Stomach (tissue), 4 donors: ENCODE measurements around the gene NCK2.

Experiments
- POLR2AphosphoS5 ChIP-seq, 3 donors: sonication (generic); formaldehyde crosslinking; IDR thresholded peaks; one replicate each; pipeline ENCODE4 v1.6.1; 2016; ENCODE audit warnings: antibody characterized with exemption in 3 of 3
- TF ChIP-seq, protein P1 (sequence below), 7 experiments: fragments of 450-650 bp in 4 of 7; fragments of 200-600 bp in 3 of 7; sonication (generic) in 3 of 7; IDR thresholded peaks; one replicate each; pipeline ENCODE4 v1.5.1; 2016 to 2019; ENCODE audit warnings: antibody characterized with exemption in 7 of 7, control low read depth in 2 of 7, mild to moderate bottlenecking in 1 of 7

DNA sequence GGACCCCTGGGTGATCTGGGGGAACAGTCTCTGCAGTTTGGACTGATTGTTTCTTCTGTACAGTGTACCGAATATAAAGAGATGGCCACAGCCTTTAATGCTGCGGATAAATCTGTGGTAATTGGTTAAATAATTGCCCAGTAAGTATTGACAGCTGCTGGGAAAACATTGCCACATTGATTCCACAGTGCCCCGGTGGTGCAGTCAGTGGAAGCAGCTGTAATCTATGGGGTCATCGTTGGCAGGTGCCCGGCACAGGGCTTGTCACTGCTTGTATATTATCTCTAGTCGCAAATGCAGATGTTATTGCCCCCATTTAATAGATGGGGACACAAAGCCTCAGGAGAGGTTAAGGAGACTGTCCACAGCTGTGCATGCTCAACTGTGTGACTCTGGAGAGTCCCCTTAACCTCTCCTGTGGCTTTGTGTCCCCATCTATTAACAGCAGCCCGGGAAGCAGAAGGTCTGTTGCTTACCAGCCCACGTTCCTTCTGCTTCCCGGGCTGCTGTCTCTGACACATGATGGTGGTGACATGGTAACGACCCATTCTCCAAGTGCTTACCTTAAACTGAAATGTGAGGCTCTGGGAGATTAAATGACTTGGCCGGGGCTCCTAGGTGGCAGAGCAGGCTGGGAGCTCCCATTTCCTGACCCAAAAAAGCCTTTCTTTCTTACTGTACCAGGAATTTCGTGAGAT lies 76.9 kb downstream of the NCK2 start:
- TF ChIP-seq, protein P1, sequence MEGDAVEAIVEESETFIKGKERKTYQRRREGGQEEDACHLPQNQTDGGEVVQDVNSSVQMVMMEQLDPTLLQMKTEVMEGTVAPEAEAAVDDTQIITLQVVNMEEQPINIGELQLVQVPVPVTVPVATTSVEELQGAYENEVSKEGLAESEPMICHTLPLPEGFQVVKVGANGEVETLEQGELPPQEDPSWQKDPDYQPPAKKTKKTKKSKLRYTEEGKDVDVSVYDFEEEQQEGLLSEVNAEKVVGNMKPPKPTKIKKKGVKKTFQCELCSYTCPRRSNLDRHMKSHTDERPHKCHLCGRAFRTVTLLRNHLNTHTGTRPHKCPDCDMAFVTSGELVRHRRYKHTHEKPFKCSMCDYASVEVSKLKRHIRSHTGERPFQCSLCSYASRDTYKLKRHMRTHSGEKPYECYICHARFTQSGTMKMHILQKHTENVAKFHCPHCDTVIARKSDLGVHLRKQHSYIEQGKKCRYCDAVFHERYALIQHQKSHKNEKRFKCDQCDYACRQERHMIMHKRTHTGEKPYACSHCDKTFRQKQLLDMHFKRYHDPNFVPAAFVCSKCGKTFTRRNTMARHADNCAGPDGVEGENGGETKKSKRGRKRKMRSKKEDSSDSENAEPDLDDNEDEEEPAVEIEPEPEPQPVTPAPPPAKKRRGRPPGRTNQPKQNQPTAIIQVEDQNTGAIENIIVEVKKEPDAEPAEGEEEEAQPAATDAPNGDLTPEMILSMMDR (IDR thresholded peaks at IDR 0.05): no peak
- no peak for TF ChIP-seq POLR2AphosphoS5 (IDR thresholded peaks at IDR 0.05)
